ENCODE measurements around the gene CAMK4. TPM values are rescaled to one million over a fixed set of nuclear protein-coding genes. Genes with fewer than 3 reads are reported as not detected.

Gene CAMK4
- total RNA-seq, 2 experiments from 2014 or later, result 59.5 to 66.1 TPM

DNA sequence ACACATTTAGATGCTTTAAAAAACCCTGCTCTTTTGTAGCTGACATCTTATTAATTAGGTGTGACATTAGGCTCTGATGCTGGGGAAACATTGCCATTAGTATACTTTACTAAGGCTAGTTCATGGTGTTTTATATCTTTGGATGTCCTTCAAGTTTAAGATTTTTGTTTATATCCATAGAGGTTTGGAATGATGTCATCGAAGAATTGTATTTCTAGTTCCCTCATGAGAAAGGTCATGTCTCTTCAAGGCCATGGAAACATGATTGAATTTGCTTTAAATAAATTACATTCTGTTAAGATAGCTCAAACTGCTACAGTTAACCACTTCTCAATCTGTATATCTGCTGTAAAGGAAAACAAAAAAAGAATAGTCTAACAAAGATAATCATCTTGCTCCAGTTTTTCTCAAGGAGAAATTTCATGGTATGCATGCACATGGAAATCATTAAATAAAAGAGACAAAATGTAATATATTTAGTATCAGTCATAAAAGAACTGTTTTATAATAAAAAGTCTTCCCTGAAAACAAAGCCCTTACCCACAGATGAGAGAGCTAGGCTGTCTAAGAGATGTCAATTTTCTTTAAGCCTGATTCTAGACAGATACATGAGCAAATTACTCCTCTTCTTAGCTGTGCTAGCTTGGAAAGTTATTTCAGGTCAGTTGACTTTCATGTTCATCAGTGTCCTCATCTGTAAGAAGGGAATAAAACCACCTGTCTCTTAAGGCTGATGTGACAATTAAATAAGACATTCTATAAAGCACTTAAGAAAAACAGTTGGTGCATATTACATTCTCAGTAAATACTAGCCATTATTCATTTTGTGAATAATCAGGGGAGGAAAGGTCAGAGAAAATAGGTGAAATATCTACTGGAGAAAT is 313.2 kb downstream of the CAMK4 start:
- CTCF ChIA-PET, result interaction anchor here (0.7 to 1.1 kb wide), 3 partner anchors 13 to 259 kb away, joined by 3 to 4 read pairs (median 4); no protein-coding TSS in a partner anchor
- H3K27me3 Mint-ChIP-seq, result peaks cover 43% of the 10 kb centered on the region
- H3K9me3 Mint-ChIP-seq, result peaks cover 3% of the 10 kb centered on the region
- POLR2A ChIA-PET, result no interaction called here
- DNase-seq, result no peak
- H3K36me3 Mint-ChIP-seq (ENCODE audit: low read depth), result peaks cover 6% of the 10 kb centered on the region
- H3K27ac Mint-ChIP-seq, result no peak overlapping the region
- no peak overlapping the region for H3K4me3 Mint-ChIP-seq
- H3K4me1 Mint-ChIP-seq, result no peaks in the 10 kb centered on the region

Other genes starting within 250 kb of the CAMK4 start
- gene TSLP, start 152.7 kb upstream of the CAMK4 start, total RNA-seq, result under 1 TPM; 0.15 TPM
- gene WDR36, start 132.0 kb upstream of the CAMK4 start, total RNA-seq, result 10 to 100 TPM; 21.8 to 23.2 TPM